Smooth muscle cell (in vitro differentiated cells): ENCODE measurements around the gene MYLK. TPM values are rescaled to one million over a fixed set of nuclear protein-coding genes. Genes with fewer than 3 reads are reported as not detected.

Experiments
- DNase-seq: peaks from one replicate; lab custom pipeline; 2025; ENCODE audit not compliant: unreplicated experiment; lab: John Stamatoyannopoulos, UW
- H2AFZ ChIP-seq: fragments of 200-600 bp; sonication (generic); 2 replicates; pipeline ENCODE4 v1.6.0; 2016; ENCODE audit warnings: antibody characterized with exemption, low read depth, mild to moderate bottlenecking
- H3F3A ChIP-seq: fragments of 200-600 bp; sonication (generic); 2 replicates; pipeline ENCODE4 v1.6.0; 2017; ENCODE audit warnings: antibody characterized with exemption, low read depth
- H3K27ac ChIP-seq: fragments of 200-600 bp; sonication (generic); 2 replicates; pipeline ENCODE4 v1.5.1; 2016; ENCODE audit warnings: low read depth, mild to moderate bottlenecking
- H3K27me3 ChIP-seq: fragments of 200-600 bp; sonication (generic); 2 replicates; pipeline ENCODE4 v1.6.1; 2016; ENCODE audit warnings: low read depth, mild to moderate bottlenecking
- H3K36me3 ChIP-seq: fragments of 200-600 bp; sonication (generic); 2 replicates; pipeline ENCODE4 v1.5.1; 2016; ENCODE audit warnings: low read depth
- H3K4me1 ChIP-seq: fragments of 200-600 bp; sonication (generic); 2 replicates; pipeline ENCODE4 v1.5.1; 2016; ENCODE audit warnings: low read depth
- H3K4me2 ChIP-seq: fragments of 200-600 bp; sonication (generic); 2 replicates; pipeline ENCODE4 v1.6.0; 2016; ENCODE audit warnings: mild to moderate bottlenecking
- H3K4me3 ChIP-seq: fragments of 200-600 bp; sonication (generic); 2 replicates; pipeline ENCODE4 v1.5.1; 2016; ENCODE audit warnings: mild to moderate bottlenecking
- H3K79me2 ChIP-seq: fragments of 200-600 bp; sonication (generic); 2 replicates; pipeline ENCODE4 v1.6.0; 2016; ENCODE audit warnings: low read depth, mild to moderate bottlenecking
- H3K9ac ChIP-seq: fragments of 200-600 bp; sonication (generic); 2 replicates; pipeline ENCODE4 v1.6.0; 2016; ENCODE audit warnings: low read depth
- H3K9me3 ChIP-seq: fragments of 200-600 bp; sonication (generic); replicated peaks from 2 replicates; pipeline ENCODE4 v1.5.1; 2016; ENCODE audit warnings: low read depth
- H4K20me1 ChIP-seq: fragments of 200-600 bp; sonication (generic); 2 replicates; pipeline ENCODE4 v1.6.0; 2016; ENCODE audit warnings: low read depth
- CTCF ChIP-seq: fragments of 200-600 bp; sonication (generic); IDR thresholded peaks from 2 replicates; pipeline ENCODE4 v1.5.1; 2017; ENCODE audit warnings: borderline replicate concordance, mild to moderate bottlenecking, antibody characterized with exemption; ENCODE audit not compliant: insufficient read depth, poor library complexity, severe bottlenecking
- WGBS: methylation state at CpG from one replicate; pipeline ENCODE4 v1.1.7; 2016; ENCODE audit warnings: low lambda C conversion rate; 5-methylcytosine and 5-hydroxymethylcytosine counted together
- polyA plus RNA-seq: library from polyadenylated mRNA; unstranded; fragments of >200 nt; fragmentation: Nextera tagmentation; extraction: Ambion mirVana; gene quantifications from 2 replicates; pipeline ENCODE4 v1.2.1, GENCODE V29; 2016
- total RNA-seq: library from RNA; depleted of rRNA; stranded (reverse); fragments of >200 nt; gene quantifications from 2 replicates; pipeline ENCODE4 v1.2.3, GENCODE V29; 2014

The MYLK gene
- total and polyA plus RNA-seq, 2 experiments from 2014 or later: 13.6 to 25.5 TPM

DNA sequence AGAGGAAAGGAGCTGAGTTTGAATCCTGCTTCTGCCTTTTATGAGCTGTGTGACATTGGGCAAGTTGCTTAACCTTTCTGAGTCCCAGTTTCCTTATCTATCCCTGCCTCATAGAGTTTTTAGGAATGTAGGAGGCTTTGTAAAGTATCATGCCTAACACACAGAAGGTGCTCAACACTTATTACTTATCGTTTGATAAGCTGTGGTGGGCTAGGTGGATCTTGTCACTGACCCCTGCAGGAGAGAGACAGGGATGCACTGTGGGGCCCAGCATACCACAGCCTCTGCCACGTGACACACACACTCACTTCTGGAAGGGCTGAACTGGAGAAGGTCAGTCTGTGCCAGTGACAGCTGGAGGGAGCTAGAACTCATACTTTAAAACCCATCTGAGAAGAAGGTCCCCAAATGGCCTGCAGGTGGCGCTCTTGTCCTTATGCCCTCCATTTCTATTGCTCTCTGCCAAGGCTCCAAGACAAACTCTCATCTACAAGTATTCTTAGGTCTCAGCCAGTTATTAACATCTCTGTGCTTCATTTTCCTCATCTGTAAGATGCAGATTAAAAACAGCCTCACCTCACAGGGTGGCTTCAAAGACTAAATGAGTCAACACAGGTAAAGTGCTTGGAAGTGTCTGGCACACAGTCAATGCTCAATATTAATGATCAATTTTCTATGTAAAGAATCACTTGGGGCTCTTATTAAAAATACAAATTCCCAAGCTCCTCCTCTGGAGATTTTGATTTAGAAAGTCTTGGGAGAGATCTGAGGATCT, 241.8 kb downstream of the MYLK start:
- no peak overlapping the region for H2AFZ ChIP-seq
- no peak overlapping the region for H3K9ac ChIP-seq
- no peaks in the 10 kb centered on the region for H3K79me2 ChIP-seq
- H3K27ac ChIP-seq: no peak overlapping the region
- H3K4me2 ChIP-seq: no peak overlapping the region
- peaks cover 11% of the 10 kb centered on the region for H3K4me1 ChIP-seq
- no peaks in the 10 kb centered on the region for H3K36me3 ChIP-seq
- peak; percentile 82 for TF ChIP-seq CTCF
- WGBS: 28% methylated on average over 3 of the region's 3 CpGs
- DNase-seq: no peak
- no peaks in the 10 kb centered on the region for H3F3A ChIP-seq
- no peaks in the 10 kb centered on the region for H3K9me3 ChIP-seq
- no peak overlapping the region for H3K4me3 ChIP-seq
- no peaks in the 10 kb centered on the region for H4K20me1 ChIP-seq
- no peaks in the 10 kb centered on the region for H3K27me3 ChIP-seq

DNA sequence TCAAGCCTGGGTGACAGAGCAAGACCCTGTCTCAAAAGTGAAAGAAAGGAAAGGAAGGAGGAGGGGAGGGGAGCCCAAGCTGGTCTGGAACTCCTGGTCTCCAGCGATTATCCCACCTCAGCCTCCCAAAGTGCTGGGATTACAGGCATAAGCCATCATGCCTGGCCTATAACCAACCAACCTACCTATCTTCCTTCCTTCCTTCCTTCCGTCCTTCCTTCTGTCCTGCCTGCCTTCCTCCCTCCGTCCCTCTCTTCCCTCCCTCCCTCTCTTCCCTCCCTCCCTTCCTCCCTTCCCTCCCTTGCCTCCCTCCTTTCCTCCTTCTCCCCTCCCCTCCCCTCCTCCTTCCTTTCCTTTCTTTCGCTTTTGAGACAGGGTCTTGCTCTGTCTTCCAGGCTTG, 242.6 kb downstream of the MYLK start:
- H3K27ac ChIP-seq: no peak overlapping the region
- H3K4me3 ChIP-seq: no peak overlapping the region
- WGBS: 38% methylated on average over 3 of the region's 4 CpGs

GRCh38 chr3:123640740-123641462, 243.2 kb downstream of the MYLK start:
- no peak overlapping the region for H3K4me3 ChIP-seq
- no peak overlapping the region for H3K4me2 ChIP-seq
- H3K36me3 ChIP-seq: no peaks in the 10 kb centered on the region
- WGBS: 57% methylated on average over 4 of the region's 4 CpGs
- H3K4me1 ChIP-seq: peaks cover 24% of the 10 kb centered on the region
- no peak overlapping the region for H3K9ac ChIP-seq
- no peak for TF ChIP-seq CTCF
- no peaks in the 10 kb centered on the region for H3F3A ChIP-seq
- no peaks in the 10 kb centered on the region for H3K79me2 ChIP-seq
- DNase-seq: no peak
- no peaks in the 10 kb centered on the region for H4K20me1 ChIP-seq
- no peak overlapping the region for H3K27ac ChIP-seq
- H3K27me3 ChIP-seq: no peaks in the 10 kb centered on the region
- H2AFZ ChIP-seq: no peak overlapping the region
- H3K9me3 ChIP-seq: no peaks in the 10 kb centered on the region

More for the DNA sequence above, 242.6 kb downstream of the MYLK start:
- no peaks in the 10 kb centered on the region for H3K36me3 ChIP-seq
- H3K4me1 ChIP-seq: peaks cover 18% of the 10 kb centered on the region
- TF ChIP-seq CTCF: no peak
- no peaks in the 10 kb centered on the region for H3F3A ChIP-seq
- H3K4me2 ChIP-seq: no peak overlapping the region
- no peaks in the 10 kb centered on the region for H3K9me3 ChIP-seq
- H2AFZ ChIP-seq: no peak overlapping the region
- H4K20me1 ChIP-seq: no peaks in the 10 kb centered on the region
- no peak overlapping the region for H3K9ac ChIP-seq
- no peak for DNase-seq
- H3K27me3 ChIP-seq: no peaks in the 10 kb centered on the region
- H3K79me2 ChIP-seq: no peaks in the 10 kb centered on the region
